Glomerular endothelial cell (primary cell): ENCODE measurements around the gene CTLA4. TPM values are rescaled to one million over a fixed set of nuclear protein-coding genes. Genes with fewer than 3 reads are reported as not detected.

ENCODE experiments used
- DNase-seq: peaks from one replicate; pipeline ENCODE4 v3.0.0-alpha.2; 2011; ENCODE audit warnings: low read depth, low spot score; ENCODE audit errors: extremely low read depth
- total RNA-seq: library from RNA; depleted of rRNA; stranded (reverse); fragments of >200 nt; gene quantifications from 2 replicates; pipeline ENCODE4 v1.2.3, GENCODE V29; 2015

The CTLA4 gene
- total RNA-seq, 1 donor from 2014 or later: not detected

DNA sequence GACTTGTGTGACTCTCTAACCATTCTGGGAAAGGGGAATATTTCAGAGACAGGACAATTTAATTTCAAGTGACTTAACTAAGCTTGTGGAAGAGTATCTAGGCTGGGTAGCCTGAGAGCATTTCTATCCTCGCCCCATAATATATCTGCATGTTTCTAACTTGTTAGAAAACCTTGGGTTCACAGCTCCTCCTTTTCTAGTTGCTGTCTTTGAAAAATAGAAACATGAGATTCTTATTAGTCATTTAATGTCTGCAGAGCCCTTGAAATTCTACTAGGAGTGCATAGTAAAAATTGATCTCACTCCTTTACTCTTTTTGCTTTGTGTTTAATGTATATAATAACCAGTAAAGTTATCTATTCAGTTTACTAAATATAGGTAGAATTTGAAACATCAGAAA, 22.4 kb downstream of the CTLA4 start:
- no peak for DNase-seq

DNA sequence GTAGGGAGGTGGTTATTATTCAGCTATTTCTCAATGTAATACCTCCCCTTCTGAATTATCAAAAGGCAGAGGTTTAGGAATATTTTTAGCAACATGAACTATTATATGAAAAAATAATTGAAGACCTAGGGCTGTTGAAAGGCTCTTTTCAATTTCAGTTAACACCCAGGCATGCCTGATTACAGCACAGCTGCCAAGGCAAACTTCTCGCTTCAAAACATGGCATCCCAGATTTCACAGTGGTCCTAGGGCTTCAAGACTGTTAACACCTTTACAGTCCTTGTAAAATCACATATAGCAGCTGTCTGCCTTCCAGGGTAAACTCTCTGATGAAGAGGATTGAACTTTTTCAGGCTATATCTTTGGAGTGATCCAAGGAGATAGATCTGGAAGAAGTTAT, 23.2 kb downstream of the CTLA4 start:
- DNase-seq: no peak

DNA sequence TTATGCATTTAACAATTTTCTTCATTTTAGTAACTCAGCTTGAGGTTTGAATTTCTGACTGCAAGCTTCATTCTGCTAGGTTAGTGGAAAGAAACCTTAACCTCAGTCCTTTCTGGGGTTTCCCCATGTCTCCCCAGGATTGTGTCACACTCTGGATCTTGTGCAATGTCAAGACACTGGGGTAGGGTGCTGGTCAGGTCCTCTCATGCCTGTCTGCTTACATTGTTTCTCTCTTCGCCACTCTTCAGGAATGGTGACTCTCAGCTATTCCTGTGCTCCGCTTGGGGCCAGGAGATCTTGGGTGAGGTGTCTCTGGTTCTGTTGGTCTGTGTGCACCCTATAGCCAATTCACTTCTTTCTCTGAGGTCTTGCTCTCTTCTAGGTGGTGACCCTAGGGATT, 23.9 kb downstream of the CTLA4 start:
- no peak for DNase-seq

GRCh38 chr2:203892207-203892606, 24.6 kb downstream of the CTLA4 start:
- no peak for DNase-seq

DNA sequence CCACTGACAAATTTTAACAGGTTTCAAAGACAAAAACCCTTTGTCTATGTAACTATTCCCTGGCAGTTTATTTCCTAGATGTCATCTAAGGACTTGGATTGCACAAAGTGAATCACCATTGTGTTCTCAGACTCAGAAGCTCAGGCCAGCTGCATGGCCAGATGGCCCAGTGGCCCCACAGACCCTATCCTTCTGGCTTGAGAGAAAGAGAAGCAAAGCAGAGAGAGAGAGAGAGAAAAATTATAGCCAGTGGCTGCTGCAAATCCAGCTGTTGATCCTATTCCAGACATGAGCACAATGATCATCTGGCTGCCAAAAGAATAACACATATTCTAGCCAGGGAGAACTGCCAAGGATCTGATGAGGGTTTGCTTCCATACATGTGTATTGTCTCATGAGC, 25.8 kb downstream of the CTLA4 start:
- no peak for DNase-seq

DNA sequence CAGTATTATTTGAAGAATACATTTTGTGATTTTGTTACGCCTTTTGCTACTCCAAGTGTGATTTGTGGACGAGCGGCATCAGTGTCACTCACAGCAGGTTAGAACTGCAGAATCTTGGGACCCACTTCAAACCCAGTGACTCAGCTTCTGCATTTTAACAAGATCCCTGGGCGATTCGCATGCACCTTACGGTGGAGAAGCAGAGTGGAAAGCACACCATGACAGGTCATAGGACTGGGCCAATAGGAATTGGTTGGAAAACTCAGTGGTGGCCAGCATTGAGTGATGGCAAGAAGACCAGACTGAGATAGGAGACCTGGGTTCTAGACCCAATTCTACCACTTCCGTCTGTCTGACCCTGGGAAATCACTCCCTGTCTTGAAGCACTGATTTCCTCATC, 26.3 kb downstream of the CTLA4 start:
- DNase-seq: no peak

DNA sequence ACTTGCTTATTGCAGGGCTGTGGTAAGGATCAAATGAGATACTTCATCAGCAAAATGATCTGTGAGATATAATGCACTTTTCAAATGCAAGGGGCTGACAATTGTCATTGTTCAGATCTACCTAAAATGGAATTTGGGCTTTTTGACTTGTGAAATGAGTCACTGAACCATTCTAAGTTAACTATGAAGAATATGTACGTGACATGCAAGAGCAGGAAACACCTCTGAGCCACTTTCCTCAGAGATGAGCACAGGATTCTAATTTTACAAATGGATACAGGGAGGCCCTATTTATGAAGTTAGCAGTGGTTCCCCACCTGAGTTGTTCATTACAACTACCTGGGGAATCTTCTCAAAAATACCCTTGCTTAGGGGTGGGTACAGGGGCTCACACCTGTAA, 26.7 kb downstream of the CTLA4 start:
- no peak for DNase-seq

DNA sequence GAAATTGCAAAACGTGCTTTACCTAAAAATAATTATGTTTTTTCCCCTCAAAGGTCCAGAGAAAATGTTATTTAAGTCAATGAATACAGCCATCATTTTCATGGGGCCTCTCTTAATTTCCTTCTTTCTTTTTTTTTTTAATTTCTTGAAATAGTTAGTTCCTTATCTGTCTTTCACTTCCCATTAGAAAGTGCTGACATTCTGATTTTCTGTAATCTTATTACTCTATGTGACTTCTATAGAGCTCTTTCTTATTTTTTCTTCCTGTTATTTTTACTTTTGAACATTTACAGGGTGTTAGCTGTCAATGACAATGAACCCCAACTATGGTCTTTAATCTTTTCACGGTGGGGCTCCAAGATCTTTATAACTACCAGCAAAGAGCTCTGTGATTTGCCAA, 30.0 kb downstream of the CTLA4 start:
- DNase-seq: no peak

- DNase-seq: no peak
These were observed 31.1 kb downstream of the CTLA4 start for GRCh38 chr2:203898657-203899056.

DNA sequence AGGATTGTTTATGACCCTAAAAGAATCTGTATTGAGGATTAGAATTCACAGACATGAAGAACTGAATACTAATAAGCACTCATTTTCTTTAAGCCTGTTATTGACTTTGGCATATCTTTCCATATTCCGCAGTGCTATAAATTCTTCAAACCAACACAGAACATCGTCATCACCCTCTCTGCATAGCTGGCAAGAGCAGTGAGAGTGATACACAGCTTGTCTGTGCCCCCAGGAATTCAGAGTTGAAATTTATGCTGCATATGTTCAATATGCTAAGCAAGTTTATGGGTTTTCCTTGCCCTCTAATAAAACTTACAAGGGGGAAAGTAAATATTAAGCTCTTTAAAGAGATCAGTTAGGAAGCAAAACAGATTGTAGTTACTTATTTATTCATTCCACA, 32.7 kb downstream of the CTLA4 start:
- no peak for DNase-seq

DNA sequence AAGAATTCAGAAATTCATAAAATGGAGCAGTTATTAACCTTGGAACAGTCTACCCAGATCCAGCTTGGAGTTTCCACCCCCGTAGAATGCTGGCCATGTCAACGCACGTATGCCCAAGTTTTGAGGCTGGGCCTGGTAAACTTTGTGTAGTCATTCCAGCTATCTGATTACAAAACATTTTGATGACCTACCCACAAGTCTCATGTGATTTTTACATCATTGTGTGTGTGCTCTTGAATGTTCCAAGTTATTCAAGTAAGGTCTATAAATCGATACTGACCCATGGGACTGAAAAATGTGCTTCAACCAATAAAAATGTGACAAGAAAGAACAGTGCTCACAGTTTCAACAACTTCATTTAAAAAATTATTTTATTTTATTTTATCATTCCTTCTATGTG, 36.5 kb downstream of the CTLA4 start:
- no peak for DNase-seq

DNA sequence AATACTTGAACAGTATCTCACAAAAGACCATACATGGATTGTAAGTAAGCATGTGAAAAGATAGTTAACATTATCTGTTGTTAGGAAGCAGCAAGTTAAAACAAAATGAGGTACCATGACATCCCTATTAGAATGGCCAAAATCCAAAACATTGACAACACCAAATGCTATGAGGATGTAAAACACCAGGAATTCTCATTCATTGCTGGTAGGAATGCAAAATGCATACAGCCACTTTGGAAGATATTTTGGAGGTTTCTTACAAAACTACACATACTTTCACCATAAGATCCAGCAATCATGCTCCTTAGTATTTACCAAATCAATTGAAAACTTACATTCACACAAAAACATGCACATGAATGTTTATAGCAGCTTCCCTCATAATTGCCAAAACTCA, 38.1 kb downstream of the CTLA4 start:
- no peak for DNase-seq

DNA sequence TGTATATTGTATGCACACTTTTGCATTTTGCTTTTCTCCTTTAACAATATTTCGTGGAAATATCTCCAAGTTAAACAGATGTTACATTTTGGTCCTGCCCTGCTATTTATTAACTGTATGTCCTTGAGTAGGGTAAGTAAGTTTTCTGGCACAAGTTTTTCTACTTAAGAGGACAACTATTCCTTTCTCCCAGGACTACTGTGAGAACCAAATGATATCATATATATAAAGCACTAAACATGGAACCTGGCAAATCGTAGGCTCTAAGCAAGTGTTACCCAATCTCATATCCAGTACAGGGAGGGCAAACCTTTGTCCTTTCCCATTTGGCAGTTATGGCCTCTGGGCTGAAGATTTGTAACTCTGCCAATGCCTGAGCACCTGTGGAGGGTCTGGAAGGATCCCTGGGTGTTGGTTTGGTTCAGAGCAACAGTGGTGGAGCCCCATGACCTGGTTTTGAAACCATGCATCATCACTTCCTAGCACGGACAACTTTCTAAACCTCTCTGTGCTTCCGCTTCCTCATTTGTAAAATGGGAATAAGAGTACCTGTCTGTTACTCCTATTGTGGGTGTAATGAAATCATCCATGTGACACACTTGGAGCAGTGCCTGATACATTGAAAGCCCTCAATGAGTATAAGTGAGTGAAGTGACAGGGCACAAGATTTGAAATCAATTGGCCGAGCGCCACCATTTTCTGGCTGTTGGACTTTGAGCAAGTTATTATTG, 40.7 kb downstream of the CTLA4 start:
- no peak for DNase-seq

GRCh38 chr2:203908797-203909185, 41.2 kb downstream of the CTLA4 start:
- no peak for DNase-seq

DNA sequence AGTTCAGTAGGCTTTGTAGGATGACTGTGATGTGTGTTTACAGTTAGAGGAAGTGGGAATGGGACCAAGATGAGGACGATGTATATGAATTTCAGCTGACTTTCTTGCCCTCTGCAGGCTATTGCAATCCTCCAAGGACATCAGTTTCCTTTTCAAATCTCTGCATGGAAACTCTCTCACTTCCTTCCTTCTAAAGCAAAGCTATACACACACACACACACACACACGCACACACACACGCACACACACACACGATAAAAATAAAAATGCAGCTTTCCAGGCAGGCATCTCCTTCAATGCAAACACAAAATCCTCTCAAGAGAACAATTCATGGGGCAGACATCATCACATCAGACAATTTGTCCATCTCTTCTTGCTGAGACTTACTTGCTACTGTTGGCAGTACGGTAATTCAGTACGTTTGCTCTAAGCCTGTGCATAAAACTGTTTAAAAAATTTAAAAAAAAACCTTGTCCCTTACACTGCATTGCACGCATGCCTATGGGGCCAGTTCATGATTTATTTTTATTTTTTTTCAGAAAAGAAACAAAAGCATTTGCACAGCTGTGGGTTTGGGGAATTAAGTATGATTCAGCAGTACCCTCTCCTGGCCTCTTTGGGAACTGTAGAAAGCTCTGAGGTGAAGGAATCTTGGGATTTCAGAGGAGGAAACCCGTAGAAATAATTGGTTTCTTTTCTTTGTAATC, 41.8 kb downstream of the CTLA4 start:
- peak; percentile 67 for DNase-seq

DNA sequence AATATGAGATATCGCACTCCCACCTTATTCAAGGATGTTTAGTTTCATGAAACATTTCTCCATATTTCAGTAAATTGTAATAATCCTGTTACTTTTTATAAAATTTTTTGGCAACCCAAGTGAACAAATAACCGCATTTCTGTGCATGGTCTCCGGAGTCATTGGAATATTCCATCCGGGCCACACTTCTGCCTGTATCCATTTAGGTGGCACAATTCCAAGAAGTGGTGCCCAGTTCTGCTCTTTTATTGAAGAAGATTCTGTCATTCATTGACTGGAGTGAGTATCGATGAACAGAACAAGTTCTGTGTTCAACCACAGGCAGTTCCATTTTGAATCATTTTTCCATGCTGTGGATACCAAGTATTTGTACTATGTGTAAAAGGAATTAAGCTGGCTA, 42.4 kb downstream of the CTLA4 start:
- no peak for DNase-seq

- DNase-seq: no peak
These were observed 46.4 kb downstream of the CTLA4 start for GRCh38 chr2:203913947-203914346.

GRCh38 chr2:203914546-203915182, 47.1 kb downstream of the CTLA4 start:
- DNase-seq: no peak

DNA sequence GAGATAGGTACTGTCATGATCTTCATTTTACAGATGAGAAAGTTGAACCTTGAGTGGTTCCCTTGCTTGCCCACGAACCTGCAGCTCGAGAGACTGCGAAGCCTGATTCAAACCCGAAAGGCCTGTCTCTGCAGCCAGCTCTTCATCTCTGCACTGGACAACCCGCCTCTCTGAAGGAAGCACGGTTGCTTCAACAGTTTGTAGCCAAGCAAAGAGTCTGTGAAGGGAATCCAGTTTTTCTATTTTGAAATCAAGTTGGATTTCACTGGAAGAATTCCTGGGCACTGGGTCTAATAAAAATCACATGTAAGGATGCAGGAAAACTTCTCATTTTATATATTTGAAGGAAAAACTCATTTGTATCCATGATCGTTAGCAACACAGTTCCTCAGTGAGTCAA, 47.7 kb downstream of the CTLA4 start:
- DNase-seq: no peak

GRCh38 chr2:203916756-203917155, 49.2 kb downstream of the CTLA4 start:
- DNase-seq: no peak

DNA sequence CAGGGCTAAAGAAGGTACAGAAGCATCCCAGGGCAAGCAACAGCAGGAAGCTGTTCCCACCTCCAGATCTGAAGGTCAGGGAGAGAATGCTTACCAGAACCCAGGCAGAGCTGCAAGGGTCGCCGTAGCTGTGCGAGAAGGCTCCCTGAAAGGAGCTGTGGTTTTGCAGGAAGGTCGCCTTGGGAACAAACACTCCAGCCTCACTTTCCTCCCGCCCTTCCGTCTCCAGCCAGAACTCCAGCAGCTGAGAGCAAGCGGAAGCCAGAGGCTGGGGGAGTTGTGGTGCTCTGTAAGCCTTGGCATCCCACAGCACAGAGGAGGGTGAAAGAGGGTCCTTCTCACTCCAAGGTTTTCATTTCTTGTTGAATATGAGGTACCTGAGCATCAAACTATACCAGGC, 50.7 kb downstream of the CTLA4 start:
- DNase-seq: no peak

DNA sequence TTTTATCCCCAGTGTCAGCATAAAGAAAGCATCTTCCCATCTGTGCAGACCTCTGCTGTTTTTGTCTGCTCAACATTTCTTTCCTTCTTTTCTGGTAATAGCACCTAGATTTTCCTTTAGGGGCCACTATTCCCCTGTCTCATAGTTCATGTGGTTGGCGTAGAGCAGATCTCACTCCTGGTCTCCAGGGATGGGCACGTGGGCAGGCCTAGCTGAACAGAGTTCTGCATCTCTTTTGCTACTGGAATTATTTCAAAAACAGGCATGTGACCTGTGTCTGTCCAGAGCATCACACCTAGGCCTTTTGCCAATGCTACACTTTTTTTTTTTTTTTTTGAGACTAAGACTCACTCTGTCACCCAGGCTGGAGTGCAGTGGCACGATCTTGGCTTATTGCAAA, 51.3 kb downstream of the CTLA4 start:
- DNase-seq: no peak
